Neural cell (in vitro differentiated cells): ENCODE results near the gene KRTAP19-8. TPM values are rescaled to one million over a fixed set of nuclear protein-coding genes. Genes with fewer than 3 reads are reported as not detected.

Experiments used
- H2AFZ ChIP-seq: fragments of 200-600, 300-800 bp; sonication (generic), shearing (Covaris generic); 2 replicates; pipeline ENCODE4 v1.6.0; 2014; ENCODE audit warnings: low read depth, mild to moderate bottlenecking, antibody characterized with exemption, low read length, moderate library complexity
- H3F3A ChIP-seq: fragments of 200-600 bp; shearing (Covaris generic); 2 replicates; pipeline ENCODE4 v1.6.1; 2016; ENCODE audit warnings: mild to moderate bottlenecking, moderate library complexity, mixed read lengths, antibody characterized with exemption, low read length; ENCODE audit not compliant: insufficient read depth, poor library complexity, severe bottlenecking
- H3K27ac ChIP-seq: fragments of 200-600, 300-800 bp; sonication (generic), shearing (Covaris generic); 2 replicates; pipeline ENCODE4 v1.5.1; 2014; ENCODE audit warnings: mild to moderate bottlenecking, low read length, moderate library complexity
- H3K27me3 ChIP-seq: fragments of 300-800, 200-600 bp; sonication (generic), shearing (Covaris generic); 2 replicates; pipeline ENCODE4 v1.6.0; 2014; ENCODE audit warnings: mild to moderate bottlenecking, low read depth, low read length, moderate library complexity; ENCODE audit not compliant: insufficient read depth
- H3K36me3 ChIP-seq: fragments of 300-800, 200-600 bp; sonication (generic), shearing (Covaris generic); 2 replicates; pipeline ENCODE4 v1.5.1; 2014; ENCODE audit warnings: mild to moderate bottlenecking, antibody characterized with exemption, low read length, moderate library complexity; ENCODE audit not compliant: insufficient read depth
- H3K4me2 ChIP-seq: fragments of 300-800, 200-600 bp; sonication (generic), shearing (Covaris generic); 2 replicates; pipeline ENCODE4 v1.6.0; 2014; ENCODE audit warnings: mild to moderate bottlenecking, low read length
- H3K4me3 ChIP-seq: fragments of 300-800, 200-600 bp; sonication (generic), shearing (Covaris generic); 2 replicates; pipeline ENCODE4 v1.5.1; 2014; ENCODE audit warnings: mild to moderate bottlenecking, low read length, moderate library complexity
- H3K79me2 ChIP-seq: fragments of 200-600 bp; shearing (Covaris generic); replicated peaks from 2 replicates; pipeline ENCODE4 v1.6.0; 2014; ENCODE audit warnings: mild to moderate bottlenecking, low read length, moderate library complexity; ENCODE audit not compliant: insufficient read depth
- H3K9ac ChIP-seq: fragments of 300-800, 200-600 bp; sonication (generic), shearing (Covaris generic); 2 replicates; pipeline ENCODE4 v1.6.1; 2016; ENCODE audit warnings: mild to moderate bottlenecking, low read length, mixed read lengths
- H3K9me2 ChIP-seq: fragments of 200-600 bp; shearing (Covaris generic); 2 replicates; pipeline ENCODE4 v1.6.1; 2016; ENCODE audit warnings: mild to moderate bottlenecking, low read length, mixed read lengths; ENCODE audit not compliant: insufficient read depth
- H3K9me3 ChIP-seq: fragments of 200-600, 300-800 bp; sonication (generic), shearing (Covaris generic); 2 replicates; pipeline ENCODE4 v1.6.1; 2016; ENCODE audit warnings: mild to moderate bottlenecking, mixed run types, low read length, moderate library complexity, mixed read lengths
- H4K20me1 ChIP-seq: fragments of 200-600 bp; shearing (Covaris generic); 2 replicates; pipeline ENCODE4 v1.6.1; 2016; ENCODE audit warnings: mild to moderate bottlenecking, mixed run types; ENCODE audit not compliant: insufficient read depth
- CTCF ChIP-seq: fragments of 450-650 bp; IDR thresholded peaks from 2 replicates; pipeline ENCODE4 v1.5.1; 2014; ENCODE audit warnings: antibody characterized with exemption, mild to moderate bottlenecking, moderate library complexity; ENCODE audit not compliant: poor library complexity, severe bottlenecking
- EP300 ChIP-seq: fragments of 450-650 bp; conservative IDR thresholded peaks from 2 replicates; pipeline ENCODE4 v1.6.1; 2014; ENCODE audit warnings: antibody characterized with exemption, mild to moderate bottlenecking, moderate library complexity; ENCODE audit not compliant: poor library complexity, severe bottlenecking
- EZH2 ChIP-seq: fragments of 200-600, 300-800 bp; shearing (Covaris generic), sonication (generic); IDR thresholded peaks from 2 replicates; pipeline ENCODE4 v1.6.1; 2014; ENCODE audit warnings: antibody characterized with exemption, low read length, borderline replicate concordance, mild to moderate bottlenecking; ENCODE audit not compliant: insufficient read depth, poor library complexity, severe bottlenecking
- MXI1 ChIP-seq: fragments of 450-650 bp; conservative IDR thresholded peaks from 2 replicates; pipeline ENCODE4 v1.6.1; 2014; ENCODE audit warnings: antibody characterized with exemption, mild to moderate bottlenecking; ENCODE audit not compliant: poor library complexity, severe bottlenecking
- POLR2AphosphoS5 ChIP-seq: IDR thresholded peaks from 2 replicates; pipeline ENCODE4 v1.6.1; 2012
- RAD21 ChIP-seq: fragments of 450-650 bp; conservative IDR thresholded peaks from 2 replicates; pipeline ENCODE4 v1.6.1; 2014; ENCODE audit warnings: antibody characterized with exemption, mild to moderate bottlenecking, moderate library complexity
- REST ChIP-seq: IDR thresholded peaks from 2 replicates; pipeline ENCODE4 v1.6.1; 2012; ENCODE audit warnings: borderline replicate concordance
- SMC3 ChIP-seq: fragments of 450-650 bp; conservative IDR thresholded peaks from 2 replicates; pipeline ENCODE4 v1.6.1; 2014; ENCODE audit warnings: antibody characterized with exemption, mild to moderate bottlenecking, moderate library complexity; ENCODE audit not compliant: poor library complexity
- TAF1 ChIP-seq: IDR thresholded peaks from 2 replicates; pipeline ENCODE4 v1.6.1; 2012; ENCODE audit warnings: low read depth
- polyA plus RNA-seq: library from polyadenylated mRNA; depleted of rRNA; stranded (reverse); fragments of >200 nt; gene quantifications from 2 replicates; pipeline ENCODE4 v1.2.3, GENCODE V29; 2014

KRTAP19-8 gene
- polyA plus RNA-seq, 1 donor from 2014 or later = not detected

DNA sequence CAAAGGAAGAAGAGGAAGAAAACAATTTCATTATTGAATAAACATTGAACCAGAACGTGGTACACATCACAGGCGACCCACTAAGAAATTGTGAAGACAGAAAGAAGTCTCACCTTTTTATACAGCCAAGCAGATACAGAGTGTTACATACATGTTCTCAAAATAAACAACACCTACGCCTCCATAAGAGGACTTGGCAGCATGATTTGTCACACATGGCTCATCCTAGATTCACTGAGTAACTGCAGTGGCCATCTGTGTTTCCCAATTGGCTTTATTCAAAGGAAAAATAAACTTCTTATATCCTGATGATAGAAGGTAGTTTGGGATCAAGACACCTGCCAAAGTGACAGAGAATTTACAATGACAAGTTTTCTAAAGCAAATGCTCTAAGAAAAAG is 7.6 kb upstream of the KRTAP19-8 start:
- H3F3A ChIP-seq = no peaks in the 10 kb centered on the region
- no peak overlapping the region for H3K4me3 ChIP-seq
- no peaks in the 10 kb centered on the region for H3K36me3 ChIP-seq
- no peak overlapping the region for H3K9ac ChIP-seq
- no peak overlapping the region for H2AFZ ChIP-seq
- H3K9me3 ChIP-seq = no peaks in the 10 kb centered on the region
- H3K27me3 ChIP-seq = no peaks in the 10 kb centered on the region
- H3K27ac ChIP-seq = no peak overlapping the region
- H4K20me1 ChIP-seq = no peaks in the 10 kb centered on the region
- H3K9me2 ChIP-seq = no peaks in the 10 kb centered on the region
- TF ChIP-seq TAF1 (no peak), EZH2 (no peak), REST (no peak), POLR2AphosphoS5 (no peak), RAD21 (no peak), CTCF (no peak), EP300 (no peak), MXI1 (no peak), SMC3 (no peak)
- H3K4me2 ChIP-seq = no peak overlapping the region
- no peaks in the 10 kb centered on the region for H3K79me2 ChIP-seq

DNA sequence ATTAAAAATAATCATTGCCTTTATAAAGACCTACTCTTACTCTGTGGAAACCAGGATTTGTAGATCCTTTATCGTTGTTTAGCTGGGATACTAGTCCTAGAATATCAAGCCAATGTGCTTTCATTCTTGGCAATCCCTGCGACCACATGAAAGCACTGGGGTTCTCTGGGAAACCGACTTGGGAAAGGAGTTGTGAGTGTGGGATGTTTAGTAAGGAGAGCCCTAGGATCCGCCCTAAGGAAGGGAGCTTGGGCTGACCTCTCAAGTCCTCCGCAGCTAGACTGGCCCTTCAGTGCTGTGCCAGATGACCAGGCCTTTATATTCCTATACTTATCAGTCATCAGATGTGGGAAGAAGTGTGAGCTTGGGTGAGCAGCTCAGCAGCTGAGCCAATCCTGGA is 5.2 kb upstream of the KRTAP19-8 start:
- no peak overlapping the region for H3K4me3 ChIP-seq
- no peak overlapping the region for H3K4me2 ChIP-seq
- H3K9me3 ChIP-seq = no peaks in the 10 kb centered on the region
- no peak overlapping the region for H2AFZ ChIP-seq
- H3K9ac ChIP-seq = no peak overlapping the region
- no peaks in the 10 kb centered on the region for H4K20me1 ChIP-seq
- no peak overlapping the region for H3K27ac ChIP-seq
- no peaks in the 10 kb centered on the region for H3K36me3 ChIP-seq
- no peaks in the 10 kb centered on the region for H3K9me2 ChIP-seq
- no peak for TF ChIP-seq EZH2
- no peak for TF ChIP-seq RAD21
- no peak for TF ChIP-seq SMC3
- H3F3A ChIP-seq = no peaks in the 10 kb centered on the region
- H3K79me2 ChIP-seq = no peaks in the 10 kb centered on the region
- no peaks in the 10 kb centered on the region for H3K27me3 ChIP-seq

DNA sequence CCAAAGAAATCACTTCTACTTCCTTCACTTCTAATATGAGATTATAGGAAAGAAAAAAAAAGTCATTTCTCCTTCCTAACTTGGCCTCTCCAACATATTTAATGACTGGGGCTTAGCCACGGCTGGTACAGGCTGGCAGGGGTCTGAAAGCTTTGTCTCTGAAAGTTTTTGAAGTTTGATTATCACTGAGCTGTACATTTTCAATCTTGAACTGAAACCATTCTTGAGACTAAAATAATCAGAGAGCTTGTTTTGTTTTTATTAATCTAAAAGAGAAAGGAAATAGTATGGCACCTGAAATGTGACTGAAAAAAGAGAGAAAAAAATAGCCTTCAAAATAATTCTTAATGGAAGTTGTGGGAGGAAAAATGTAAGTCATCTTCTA is 3.8 kb upstream of the KRTAP19-8 start:
- Histone ChIP-seq H3K9me3 (no peaks in the 10 kb centered on the region), H3K27ac (no peak overlapping the region), H3K36me3 (no peaks in the 10 kb centered on the region), H3K9ac (no peak overlapping the region), H3K4me2 (no peak overlapping the region), H4K20me1 (no peaks in the 10 kb centered on the region), H3K4me3 (no peak overlapping the region), H3K9me2 (no peaks in the 10 kb centered on the region), H3K27me3 (no peaks in the 10 kb centered on the region), H3K79me2 (no peaks in the 10 kb centered on the region), H2AFZ (no peak overlapping the region), H3F3A (no peaks in the 10 kb centered on the region)
- TF ChIP-seq SMC3 = no peak
- TF ChIP-seq TAF1 = no peak
- no peak for TF ChIP-seq EP300
- TF ChIP-seq REST = no peak
- no peak for TF ChIP-seq MXI1
- no peak for TF ChIP-seq EZH2
- TF ChIP-seq POLR2AphosphoS5 = no peak
